Esophagus squamous epithelium (tissue), 4 donors: ENCODE measurements around the gene ITGB8.

Source experiments
- POLR2A ChIP-seq, 4 donors: fragments of 450-650 bp; IDR thresholded peaks; one replicate each; pipeline ENCODE4 v1.6.1; 2017; ENCODE audit warnings: antibody characterized with exemption in 4 of 4, mild to moderate bottlenecking in 4 of 4, moderate library complexity in 3 of 4
- TF ChIP-seq, protein P1 (sequence below), 6 experiments: fragments of 450-650 bp in 4 of 6; fragments of 200-600 bp in 2 of 6; sonication (generic) in 2 of 6; IDR thresholded peaks; one replicate each; pipeline ENCODE4 v1.5.1; 2016 to 2019; ENCODE audit warnings: antibody characterized with exemption in 6 of 6, mild to moderate bottlenecking in 4 of 6, moderate library complexity in 4 of 6

DNA sequence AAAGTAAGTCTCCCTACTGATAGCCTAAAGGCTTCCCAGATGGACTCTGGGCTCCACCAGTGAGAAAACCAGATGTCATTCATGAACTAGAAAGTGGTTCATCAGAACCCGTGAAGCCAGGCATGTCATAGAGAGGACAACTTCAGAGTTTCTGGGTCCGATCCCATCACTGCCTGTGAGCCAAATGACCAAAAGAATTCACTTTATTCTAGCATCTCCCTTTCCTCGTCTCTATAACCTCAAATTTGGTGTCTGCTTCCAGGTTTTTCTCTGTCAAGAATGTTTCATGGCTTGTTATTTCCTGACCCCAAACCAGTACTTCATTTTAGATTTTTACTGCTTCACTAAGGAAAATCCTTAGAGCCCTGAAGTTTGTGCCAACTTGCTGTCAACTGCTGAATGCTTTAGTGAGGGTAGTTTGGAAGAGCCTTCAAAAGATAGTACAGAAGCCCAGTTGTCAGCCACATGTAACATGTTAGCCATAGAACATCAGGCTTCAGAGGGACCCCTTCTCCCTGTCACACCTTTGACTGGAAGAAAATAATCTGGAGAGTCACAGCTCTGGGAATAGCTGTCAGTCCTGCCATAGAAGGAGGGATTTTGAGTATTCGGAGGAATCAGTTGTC lies 34.0 kb downstream of the ITGB8 start:
- no peak for TF ChIP-seq POLR2A (IDR thresholded peaks at IDR 0.05)
- TF ChIP-seq, protein P1, sequence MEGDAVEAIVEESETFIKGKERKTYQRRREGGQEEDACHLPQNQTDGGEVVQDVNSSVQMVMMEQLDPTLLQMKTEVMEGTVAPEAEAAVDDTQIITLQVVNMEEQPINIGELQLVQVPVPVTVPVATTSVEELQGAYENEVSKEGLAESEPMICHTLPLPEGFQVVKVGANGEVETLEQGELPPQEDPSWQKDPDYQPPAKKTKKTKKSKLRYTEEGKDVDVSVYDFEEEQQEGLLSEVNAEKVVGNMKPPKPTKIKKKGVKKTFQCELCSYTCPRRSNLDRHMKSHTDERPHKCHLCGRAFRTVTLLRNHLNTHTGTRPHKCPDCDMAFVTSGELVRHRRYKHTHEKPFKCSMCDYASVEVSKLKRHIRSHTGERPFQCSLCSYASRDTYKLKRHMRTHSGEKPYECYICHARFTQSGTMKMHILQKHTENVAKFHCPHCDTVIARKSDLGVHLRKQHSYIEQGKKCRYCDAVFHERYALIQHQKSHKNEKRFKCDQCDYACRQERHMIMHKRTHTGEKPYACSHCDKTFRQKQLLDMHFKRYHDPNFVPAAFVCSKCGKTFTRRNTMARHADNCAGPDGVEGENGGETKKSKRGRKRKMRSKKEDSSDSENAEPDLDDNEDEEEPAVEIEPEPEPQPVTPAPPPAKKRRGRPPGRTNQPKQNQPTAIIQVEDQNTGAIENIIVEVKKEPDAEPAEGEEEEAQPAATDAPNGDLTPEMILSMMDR (IDR thresholded peaks at IDR 0.05), result no peak
